GM19099 (cell line): ENCODE measurements around the gene CFAP161.

Experiments used
- POLR2A ChIP-seq: IDR thresholded peaks from 3 replicates; pipeline ENCODE4 v1.6.1; 2011; ENCODE audit warnings: low read depth; ENCODE audit not compliant: insufficient read length; ENCODE audit errors: extremely low read depth

Gene CFAP161

GRCh38 chr15:81118361-81118760, 15.7 kb upstream of the CFAP161 start:
- no peak for TF ChIP-seq POLR2A

- no peak for TF ChIP-seq POLR2A
Observed at GRCh38 chr15:81120069-81120468, 14.0 kb upstream of the CFAP161 start.

- TF ChIP-seq POLR2A = no peak
Observed at GRCh38 chr15:81126892-81127291, 7.2 kb upstream of the CFAP161 start.

GRCh38 chr15:81146006-81146405, 11.9 kb downstream of the CFAP161 start:
- TF ChIP-seq POLR2A = no peak

GRCh38 chr15:81146466-81146865, 12.4 kb downstream of the CFAP161 start:
- no peak for TF ChIP-seq POLR2A

GRCh38 chr15:81151389-81151788, 17.3 kb downstream of the CFAP161 start:
- TF ChIP-seq POLR2A = no peak

GRCh38 chr15:81152339-81152738, 18.3 kb downstream of the CFAP161 start:
- TF ChIP-seq POLR2A = no peak

GRCh38 chr15:81152799-81153198, 18.7 kb downstream of the CFAP161 start:
- TF ChIP-seq POLR2A = no peak

GRCh38 chr15:81155375-81156218, 21.5 kb downstream of the CFAP161 start:
- TF ChIP-seq POLR2A = no peak

- no peak for TF ChIP-seq POLR2A
Observed at GRCh38 chr15:81156324-81156723, 22.3 kb downstream of the CFAP161 start.

GRCh38 chr15:81157195-81157938, 23.3 kb downstream of the CFAP161 start:
- no peak for TF ChIP-seq POLR2A

GRCh38 chr15:81157939-81158223, 23.8 kb downstream of the CFAP161 start:
- TF ChIP-seq POLR2A = no peak

- TF ChIP-seq POLR2A = no peak
Observed at GRCh38 chr15:81160312-81161159, 26.5 kb downstream of the CFAP161 start.

- no peak for TF ChIP-seq POLR2A
Observed at GRCh38 chr15:81161160-81161673, 27.1 kb downstream of the CFAP161 start.

- no peak for TF ChIP-seq POLR2A
Observed at GRCh38 chr15:81161851-81162250, 27.8 kb downstream of the CFAP161 start.
